M059J (cell line): ENCODE data around the gene ELF1. TPM values are rescaled to one million over a fixed set of nuclear protein-coding genes. Genes with fewer than 3 reads are reported as not detected.
"Not testable (repeated sequence)": the region's sequence is repeated elsewhere in the genome, so short reads cannot be mapped to it uniquely, and the experiment has no call there.

ENCODE experiments used
- DNase-seq: peaks from one replicate; pipeline ENCODE4 v3.0.0-alpha.2; 2012; ENCODE audit warnings: low read depth
- total RNA-seq: library from RNA; depleted of rRNA; stranded (reverse); fragments of >200 nt; shearing (Covaris generic); gene quantifications from 2 replicates; pipeline ENCODE4 v1.2.3, GENCODE V29; 2014

The ELF1 gene
- total RNA-seq, 1 experiment from 2014 or later, result 26.6 TPM

DNA sequence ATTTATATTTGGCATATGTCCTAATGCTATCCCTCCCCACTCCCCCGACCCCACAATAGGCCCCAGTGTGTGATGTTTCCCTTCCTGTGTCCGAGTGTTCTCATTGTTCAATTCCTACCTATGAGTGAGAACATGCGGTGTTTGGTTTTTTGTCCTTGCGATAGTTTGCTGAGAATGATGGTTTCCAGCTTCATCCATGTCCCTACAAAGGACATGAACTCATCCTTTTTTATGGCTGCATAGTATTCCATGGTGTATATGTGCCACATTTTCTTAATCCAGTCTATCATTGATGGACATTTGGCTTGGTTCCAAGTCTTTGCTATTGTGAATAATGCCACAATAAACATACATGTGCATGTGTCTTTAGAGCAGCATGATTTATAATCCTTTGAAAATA, 23.3 kb upstream of the ELF1 start:
- DNase-seq, result not testable (repeated sequence)

DNA sequence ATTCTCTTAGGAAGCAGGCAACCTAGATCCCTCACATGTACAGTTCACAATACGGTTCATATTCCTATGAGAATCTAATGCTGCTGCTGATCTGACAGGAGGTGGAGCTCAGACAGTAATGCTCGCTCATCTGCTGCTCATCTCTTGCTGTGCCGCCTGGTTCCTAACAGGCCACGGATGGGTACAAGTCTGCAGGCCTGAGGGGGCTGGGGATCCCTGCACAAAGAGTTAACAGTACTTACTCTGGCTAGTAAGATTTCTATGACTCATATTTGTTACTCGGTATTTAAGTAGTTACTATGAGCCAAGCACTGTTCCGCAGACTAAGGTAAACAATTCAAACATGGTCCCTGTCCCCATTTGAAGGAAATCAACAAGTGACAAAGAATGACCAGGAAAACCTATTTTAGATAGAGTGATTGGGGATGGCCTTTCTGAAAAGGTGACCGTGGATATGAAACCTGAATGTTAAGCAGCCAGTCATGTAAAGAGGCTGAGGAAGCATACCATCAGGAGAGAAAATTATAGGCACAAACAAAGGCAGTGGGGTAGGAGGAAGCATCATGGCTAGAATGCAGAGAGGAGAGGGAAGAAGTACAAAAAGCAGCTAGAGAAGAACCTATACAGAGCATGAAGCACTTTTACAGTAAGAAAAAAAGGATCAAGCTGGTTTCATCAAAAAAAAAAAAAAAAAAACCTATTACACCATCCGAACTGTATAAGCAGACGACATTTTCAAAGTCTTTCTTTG, 21.6 kb upstream of the ELF1 start:
- DNase-seq, result no peak

DNA sequence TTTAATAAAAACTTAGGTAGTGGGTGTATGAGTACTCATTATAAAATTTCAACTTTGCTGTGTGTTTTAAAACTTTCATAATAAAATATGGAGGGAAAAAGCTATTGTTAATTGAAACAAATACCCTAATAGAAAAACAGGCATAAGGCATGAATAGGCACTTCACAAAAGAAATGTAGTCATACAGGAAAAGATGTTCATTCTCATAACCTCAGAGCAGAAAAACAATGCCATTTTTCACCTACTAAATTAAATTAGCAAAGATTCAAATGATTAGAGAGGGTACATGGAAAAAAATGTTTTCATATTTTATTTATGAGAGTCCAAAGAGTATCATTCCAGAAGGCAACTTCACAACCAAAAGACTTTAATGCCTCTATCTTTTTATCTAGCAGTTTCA, 20.6 kb upstream of the ELF1 start:
- DNase-seq, result no peak

DNA sequence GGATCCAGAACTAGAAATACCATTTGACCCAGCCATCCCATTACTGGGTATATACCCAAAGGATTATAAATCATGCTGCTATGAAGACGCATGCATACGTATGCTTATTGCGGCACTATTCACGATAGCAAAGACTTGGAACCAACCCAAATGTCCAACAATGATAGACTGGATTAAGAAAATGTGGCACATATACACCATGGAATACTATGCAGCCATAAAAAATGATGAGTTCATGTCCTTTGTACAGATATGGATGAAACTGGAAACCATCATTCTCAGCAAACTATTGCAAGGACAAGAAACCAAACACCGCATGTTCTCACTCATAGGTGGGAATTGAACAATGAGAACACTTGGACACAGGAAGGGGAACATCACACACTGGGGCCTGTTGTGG, 17.4 kb upstream of the ELF1 start:
- not testable (repeated sequence) for DNase-seq

DNA sequence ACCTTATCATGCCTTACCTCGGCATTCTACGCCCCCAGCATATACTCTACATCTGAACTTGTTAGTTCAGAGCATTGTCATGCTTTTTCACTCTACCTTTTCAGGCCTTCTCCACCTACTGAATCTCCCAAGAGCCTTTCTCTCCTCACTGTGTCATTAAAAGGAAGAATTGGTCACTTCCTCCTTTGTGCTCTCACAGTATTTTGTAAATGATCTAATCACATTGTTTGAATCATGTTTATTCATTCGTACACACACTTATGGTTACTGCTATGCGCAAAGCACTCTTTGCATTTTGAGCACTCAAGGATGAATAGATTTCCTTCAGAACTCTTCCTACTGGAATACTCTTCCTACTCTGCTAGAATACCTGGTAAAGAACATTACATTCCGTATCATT, 15.8 kb upstream of the ELF1 start:
- DNase-seq, result no peak

DNA sequence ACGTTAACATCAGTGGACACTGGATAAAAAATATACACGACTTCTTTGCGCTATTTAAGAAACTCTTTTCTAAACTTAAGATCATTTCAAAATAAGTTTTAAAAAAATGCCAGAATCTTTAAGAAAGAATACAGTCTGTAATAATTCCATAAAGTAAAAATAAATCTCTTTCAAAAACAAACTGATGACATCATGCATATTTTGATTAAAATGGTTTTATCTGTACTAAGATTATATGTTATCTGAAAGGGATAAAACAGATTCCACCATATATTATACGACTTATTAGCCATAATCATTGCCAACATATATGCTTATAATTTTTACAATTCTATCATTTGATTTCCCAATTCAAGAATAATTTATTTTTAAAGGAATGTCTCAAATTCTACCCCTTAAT, 15.3 kb upstream of the ELF1 start:
- no peak for DNase-seq

DNA sequence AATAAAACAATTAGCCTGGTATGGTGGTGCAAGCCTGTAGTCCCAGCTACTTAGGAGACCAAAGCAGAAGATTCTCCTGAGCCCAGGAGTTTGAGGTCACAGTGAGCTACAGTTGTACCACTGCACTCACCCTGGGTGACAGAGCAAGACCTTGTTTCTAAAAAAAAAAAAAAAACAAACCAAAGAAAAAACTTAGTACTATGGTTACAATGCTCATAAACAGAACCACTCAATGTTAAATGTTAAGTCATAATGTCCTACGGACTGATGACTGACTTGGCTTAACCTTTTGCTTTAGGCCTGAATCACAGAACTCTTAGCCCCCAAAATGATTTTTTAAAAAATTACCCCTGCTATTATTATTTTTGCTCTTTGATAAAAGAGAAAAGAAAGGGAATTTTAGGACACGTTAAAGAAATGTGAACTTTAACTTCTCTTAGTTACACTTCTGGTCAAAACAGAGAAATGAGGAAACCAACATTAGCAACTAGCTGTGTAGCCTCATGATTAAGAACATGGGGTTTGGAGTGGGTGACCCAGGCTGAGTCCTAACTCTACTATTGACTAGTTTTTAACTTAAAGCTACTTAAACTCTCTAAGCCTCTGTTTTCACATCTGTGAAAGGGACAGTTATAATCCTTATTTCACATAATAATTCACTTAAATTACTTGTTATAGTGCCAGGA, 13.7 kb upstream of the ELF1 start:
- DNase-seq, result peak; percentile 6

DNA sequence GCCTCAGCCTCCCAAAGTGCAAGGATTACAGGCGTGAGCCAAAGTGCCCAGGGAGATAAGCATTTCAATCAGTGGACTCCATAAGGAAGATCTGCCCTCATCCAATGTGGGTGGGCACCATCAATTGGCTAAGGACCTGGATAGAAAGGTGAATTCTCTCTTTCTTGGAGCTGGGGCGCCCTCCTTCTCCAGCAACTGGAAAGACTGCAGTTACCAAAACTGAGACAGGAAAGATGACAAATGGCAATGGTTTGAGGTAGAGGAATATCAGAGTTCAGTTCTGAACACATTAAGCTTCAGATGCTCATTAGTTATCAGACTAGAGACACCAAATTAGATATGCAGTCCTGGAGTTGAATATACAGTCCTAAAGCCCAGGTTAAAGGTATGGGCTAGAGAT, 10.5 kb upstream of the ELF1 start:
- no peak for DNase-seq

DNA sequence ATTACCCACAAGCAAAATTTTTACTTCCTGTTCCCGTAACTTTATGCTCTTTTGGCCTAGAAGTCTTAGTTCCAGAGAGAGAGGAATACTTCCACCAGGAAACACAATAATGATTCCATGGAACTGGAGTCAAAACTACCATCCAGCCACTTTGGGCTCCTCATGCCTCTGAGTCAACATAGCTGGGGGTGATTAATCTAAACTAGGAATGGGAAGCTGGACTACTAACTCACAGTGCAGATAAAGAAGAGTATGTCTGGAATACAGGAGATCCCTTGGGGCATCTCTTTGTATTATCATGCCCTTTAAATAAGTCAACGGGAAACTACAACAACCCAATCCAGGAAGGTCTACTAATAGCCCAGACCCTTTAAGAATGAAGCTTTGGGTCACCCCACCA, 8.9 kb upstream of the ELF1 start:
- DNase-seq, result peak; percentile 18

DNA sequence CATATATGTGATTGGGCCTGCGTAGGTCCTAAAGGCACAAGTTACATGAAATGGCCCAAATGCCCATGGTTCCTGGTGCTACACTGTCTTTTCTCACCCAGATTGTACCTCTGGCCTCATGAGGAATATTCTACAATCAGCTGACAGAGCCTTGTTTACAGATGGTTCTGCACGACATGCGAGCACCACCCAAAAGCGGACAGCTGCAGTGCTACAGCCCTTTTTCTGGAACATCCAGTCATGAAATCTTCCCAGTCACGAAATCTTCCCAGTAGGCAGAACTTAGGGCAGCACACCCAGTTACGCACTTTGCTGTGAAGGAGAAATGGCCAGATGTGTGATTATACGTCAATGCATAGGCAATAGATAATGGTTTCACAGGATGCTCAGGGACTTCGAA, 7.7 kb upstream of the ELF1 start:
- DNase-seq, result no peak

DNA sequence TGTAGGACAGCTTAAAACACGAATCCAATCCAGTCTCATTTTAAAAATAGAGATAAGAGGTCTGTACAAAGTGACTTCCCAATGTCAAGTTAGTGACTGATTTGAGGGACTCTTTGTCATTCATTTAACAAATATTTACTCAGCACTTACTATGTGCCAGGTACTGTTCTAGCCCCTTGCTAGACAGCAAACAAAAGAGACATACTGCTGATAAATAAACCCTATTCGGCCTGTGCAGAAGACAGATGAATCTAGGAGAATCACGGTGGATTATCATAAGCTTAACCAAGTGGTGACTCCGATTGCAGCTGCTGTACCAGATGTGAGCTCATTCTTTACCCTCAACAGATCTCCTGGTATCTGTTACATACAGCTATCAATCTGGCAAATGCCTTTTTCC, 6.4 kb upstream of the ELF1 start:
- DNase-seq, result no peak

DNA sequence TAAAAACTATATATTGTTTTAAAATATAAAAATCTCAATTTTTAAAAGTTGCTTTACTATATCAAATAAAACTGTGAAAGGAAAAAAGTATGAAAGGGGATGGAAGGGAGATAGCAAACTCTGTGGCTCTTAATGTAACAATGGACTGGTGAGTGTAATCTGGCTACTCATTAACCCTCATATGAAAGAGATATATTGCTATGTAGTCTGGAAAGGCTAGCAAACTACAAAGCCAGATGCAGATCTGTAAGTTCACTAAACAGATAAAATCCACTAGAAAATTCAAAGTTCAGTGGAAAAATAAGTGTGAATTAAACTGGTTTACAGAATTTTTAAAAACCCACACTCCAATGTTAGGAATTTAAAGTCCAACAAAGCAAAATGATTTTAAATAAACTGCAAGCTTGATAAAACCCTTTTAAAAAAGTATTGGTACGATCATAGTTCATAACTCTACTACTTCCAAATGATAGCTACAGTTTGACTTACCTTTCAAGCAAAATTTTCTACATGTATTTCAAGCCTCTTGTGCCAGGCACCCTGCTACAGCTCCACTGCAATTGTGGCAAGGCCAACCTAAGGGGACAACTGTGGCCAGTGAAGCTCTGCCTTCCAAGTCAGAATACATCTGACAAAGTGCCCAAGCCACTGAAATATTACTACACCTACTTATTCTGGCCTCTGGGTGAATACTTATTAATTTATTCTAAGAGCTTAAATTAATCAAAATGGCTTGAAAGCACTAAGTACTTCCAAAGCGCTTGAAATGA, 647 bp upstream of the ELF1 start:
- no peak for DNase-seq

DNA sequence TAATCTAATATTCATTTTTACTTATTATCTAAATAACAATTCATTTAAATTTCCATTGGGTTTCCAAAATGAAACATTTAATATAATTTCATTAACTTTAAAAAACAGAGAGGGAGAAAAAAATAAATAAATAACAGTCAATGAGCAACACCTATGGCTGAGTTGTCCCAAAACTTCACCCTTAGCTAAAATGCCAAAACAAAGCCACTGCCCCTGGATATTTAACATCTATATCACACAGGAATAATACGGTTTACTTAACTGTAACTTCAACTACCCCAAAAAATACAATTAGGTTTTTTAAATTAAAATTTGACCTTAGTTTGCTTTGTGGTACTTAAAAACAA, 541 bp downstream of the ELF1 start:
- no peak for DNase-seq

DNA sequence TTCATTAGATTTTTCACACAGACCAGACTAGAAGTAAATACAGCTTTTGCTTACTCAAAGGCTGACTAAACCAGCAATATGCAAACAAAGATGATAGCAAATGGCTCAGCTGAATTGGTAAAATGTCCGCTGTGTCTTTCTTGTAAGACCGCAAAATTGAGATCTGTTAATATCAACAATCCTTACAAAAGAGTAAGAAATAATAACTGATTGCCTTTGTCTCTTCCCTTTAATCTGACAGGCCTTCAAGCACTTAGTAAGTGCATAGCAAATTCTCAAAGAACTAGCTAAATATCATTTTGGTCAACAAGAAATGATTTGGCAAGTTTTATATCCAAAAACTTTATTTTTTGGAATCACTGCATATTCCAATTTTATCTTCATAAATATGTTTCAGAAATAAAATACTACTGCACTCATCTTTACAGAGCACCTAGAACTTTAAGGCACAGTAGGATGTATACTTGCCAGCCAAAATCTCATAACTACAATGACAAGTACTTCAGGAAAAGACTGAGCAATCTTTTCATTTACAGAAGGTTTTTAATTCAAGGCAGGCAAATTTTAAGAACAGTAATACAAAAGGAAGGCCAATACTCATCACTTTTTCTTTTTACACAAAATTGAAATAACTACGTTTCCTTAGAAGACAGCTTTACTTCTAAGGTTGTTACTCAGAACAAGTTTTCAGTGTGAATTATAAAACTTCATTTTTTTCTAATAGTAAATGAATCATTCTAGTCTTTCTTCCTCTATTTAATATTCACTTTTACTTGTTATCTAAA, 1.1 kb downstream of the ELF1 start:
- DNase-seq, result no peak

DNA sequence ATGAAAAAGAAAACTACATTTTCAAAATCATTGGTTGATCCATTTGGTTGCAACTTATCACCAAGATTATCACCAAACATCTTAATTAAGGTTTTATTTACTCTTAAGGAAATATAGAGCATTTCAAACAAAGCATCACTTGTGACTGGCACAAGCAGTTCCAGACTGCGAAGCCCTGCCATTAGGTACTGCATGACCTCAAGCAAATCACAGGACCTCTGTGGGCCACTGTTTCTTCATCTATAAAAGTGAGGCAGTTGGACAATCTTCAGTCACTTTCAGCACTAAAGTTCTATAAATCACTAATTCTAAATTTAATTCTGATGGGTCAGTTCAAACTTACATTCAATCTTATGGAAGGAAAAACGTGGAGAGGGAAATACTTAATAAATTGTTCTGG, 2.0 kb downstream of the ELF1 start:
- DNase-seq, result no peak

DNA sequence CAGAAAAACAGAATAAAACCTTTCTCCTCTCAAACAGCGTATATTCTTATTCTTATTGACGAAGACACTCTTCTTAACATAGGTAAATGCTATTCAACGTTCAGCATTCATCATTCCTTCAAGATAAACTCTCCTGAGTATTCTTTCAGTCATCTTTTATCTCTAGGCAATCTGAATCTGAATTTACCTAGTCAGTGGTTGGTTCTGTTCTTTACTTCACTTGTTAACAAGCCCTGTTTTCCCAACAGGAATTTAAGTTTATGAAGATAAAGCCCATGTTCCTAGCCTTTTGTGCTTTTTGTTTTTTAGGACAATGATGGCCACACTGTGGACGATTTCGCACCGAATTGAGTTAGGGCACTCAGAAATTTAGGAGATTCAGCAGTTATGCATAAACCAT, 3.2 kb downstream of the ELF1 start:
- no peak for DNase-seq

DNA sequence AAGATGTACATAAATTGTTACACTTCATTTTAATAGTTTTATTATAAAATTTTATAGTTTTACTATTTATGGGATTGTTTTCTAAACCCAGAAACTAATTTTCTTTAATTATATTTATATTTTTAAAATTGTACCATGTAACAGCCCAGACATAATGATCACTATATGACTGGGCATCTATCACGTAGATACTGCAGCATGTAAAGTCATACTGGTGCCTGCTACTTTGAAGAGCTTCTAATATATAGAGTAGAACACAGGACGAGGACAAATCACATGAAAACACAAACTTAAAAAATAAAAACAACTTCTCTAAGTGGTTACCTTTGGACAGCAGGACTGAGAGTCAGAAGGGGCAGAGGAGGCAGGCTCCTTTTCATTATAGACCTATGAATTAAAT, 5.3 kb downstream of the ELF1 start:
- no peak for DNase-seq

DNA sequence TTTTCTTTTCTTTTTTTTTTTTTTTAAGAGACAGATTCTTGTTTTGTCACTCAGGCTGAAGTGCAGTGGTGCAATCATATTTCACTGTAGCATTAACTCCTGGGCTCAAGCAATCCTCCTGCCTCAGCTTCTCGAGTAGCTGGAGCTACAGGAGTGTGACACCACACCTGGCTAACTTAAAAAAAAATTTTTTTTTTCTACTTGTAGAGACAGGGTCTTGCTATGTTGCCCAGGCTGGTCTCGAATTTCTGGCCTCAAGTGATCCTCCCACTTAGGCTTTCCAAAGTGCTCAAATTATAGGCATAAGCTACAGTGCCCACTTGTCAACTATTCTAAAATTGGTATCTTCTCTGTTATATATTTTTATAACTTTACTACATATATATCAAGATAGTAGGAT, 6.6 kb downstream of the ELF1 start:
- no peak for DNase-seq

DNA sequence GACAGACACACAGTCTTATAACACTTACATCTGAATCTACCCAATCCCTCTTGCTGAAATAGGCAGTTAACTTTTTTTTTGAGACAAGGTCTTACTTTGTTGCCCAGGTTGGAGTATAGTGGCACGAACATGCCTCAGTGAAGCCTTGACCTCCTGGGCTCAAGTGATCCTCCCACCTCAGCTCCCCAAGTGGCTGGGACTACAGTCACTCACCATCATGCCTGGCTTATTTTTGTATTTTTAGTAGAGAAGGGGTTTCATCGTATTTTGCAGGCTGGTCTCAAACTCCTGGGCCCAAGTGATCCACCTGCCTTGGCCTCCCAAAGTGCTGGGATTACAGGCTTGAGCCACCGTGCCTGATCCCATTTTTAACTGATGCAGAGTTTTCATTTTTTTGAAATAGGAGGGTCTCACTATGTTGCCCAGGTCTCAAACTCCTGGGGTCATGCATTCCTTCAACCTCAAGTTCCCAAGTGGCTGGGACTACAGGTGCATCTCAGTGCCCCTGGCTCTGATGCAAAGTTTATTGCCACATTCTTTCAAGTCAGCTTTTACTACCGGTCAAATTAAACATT, 7.6 kb downstream of the ELF1 start:
- no peak for DNase-seq

DNA sequence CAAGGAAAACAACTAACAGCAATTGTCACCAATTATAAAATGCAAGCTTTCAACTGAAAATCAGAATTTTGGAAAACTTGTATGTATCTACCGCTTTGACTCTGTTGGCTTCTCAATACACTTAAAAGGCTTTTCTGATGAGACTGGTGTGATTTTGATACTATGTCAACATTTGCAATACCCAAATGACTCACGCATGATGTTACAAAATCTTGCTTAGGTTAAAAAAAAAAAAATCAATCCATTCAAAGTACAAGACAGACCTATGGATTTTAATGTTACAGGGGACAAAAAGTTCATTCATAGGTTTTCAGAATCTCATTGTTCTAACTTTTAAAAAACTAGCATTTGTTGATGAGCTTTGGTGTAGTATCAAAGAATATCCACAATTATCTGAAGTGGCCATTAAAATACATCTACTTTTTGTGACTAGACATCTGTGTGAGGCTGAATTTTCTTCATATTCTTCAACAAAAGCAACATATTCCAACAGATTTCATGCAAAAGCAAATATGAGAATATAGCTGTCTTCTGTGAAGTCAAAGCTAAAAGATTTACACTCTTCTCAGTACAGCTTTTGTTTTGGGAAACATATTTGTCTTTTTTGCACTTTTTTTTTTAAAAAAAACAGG, 10.7 kb downstream of the ELF1 start:
- DNase-seq, result peak; percentile 27

DNA sequence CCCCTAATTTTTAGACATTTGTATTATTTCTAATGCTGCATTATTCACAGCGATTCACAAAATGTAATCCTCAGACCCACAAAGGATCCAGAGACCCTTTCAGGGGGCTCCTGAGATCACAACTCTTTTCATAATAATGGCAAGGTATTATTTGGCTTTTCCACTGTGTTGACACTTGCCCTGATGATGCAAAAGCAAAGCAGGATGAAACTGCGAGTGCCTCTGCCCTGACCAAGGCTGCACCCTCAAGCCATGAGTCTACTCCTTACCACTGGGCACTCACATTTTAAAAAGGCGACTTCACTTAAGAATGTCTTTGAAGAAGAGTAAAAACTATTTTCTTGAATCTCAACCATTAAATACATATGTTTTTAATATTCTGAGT, 11.4 kb downstream of the ELF1 start:
- DNase-seq, result no peak
